IPS-11a (cell line): ENCODE results near the gene PACSIN1.

Experiments used
- H3K4me3 ChIP-seq: one replicate; pipeline ENCODE4 v1.5.1; 2013; ENCODE audit warnings: low read depth, low read length, control low read depth

PACSIN1 gene

DNA sequence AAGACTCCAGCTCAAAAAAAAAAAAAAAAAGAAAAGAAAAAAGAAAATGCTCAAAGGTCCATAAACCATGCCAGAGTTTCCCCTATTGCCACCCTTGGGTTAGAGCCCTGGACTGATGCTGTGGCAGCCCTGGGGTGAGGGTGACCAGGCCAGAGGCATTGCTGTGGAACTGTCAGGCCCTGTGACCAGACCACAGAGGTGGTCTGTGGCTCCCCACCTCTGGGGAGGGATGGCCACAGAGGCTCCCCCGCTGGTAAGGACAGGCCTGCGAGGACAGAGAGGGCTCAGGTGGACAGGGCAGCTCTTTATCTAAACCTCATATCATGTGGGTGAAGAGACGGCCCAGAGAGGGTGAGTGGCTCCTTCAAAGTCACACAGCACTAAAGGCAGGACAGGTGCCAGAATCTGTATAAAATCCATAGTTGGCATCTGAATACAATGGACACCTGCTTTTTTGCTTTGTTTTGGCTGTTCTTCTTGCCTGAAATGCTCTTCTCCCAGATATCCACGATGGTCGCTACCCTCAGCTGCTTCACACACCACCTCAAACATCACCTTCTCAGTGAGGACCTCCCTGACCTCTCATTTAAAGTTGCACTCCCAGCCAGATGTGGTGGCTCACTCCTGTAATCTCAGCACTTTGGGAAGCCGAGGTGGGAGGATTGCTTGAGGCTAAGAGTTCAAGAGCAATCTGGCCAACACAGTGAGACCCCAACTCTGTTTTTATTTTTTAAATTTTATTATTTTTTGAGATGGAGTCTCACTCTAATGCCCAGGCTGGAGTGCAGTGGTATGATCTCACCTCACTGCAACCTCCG is 112.8 kb downstream of the PACSIN1 start:
- H3K4me3 ChIP-seq: no peak overlapping the region

GRCh38 chr6:34580707-34581560 is 115.1 kb downstream of the PACSIN1 start:
- H3K4me3 ChIP-seq: no peak overlapping the region

- H3K4me3 ChIP-seq: no peak overlapping the region
Observed at GRCh38 chr6:34581561-34581920, 115.7 kb downstream of the PACSIN1 start.

DNA sequence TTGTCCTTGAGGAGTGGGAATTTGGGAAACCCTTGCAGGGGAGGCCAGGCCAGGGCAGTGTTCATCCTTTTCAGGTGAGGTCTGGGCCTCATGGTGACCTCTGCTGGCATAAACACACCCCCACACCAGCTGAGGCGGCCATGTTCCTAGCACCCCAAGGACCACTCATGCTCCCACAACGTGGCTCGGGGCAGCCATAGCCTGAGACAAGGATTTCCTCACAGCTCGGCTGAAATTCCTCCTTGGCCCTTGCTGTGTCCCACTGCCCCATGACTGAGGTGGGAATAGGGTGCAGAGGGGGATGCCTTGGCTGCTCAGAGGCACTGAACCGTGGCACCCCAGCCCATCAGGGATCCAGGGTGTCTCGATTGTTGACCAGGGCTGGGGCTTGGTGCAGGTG is 117.6 kb downstream of the PACSIN1 start:
- H3K4me3 ChIP-seq: no peak overlapping the region

GRCh38 chr6:34583861-34584604 is 118.2 kb downstream of the PACSIN1 start:
- H3K4me3 ChIP-seq: no peak overlapping the region

DNA sequence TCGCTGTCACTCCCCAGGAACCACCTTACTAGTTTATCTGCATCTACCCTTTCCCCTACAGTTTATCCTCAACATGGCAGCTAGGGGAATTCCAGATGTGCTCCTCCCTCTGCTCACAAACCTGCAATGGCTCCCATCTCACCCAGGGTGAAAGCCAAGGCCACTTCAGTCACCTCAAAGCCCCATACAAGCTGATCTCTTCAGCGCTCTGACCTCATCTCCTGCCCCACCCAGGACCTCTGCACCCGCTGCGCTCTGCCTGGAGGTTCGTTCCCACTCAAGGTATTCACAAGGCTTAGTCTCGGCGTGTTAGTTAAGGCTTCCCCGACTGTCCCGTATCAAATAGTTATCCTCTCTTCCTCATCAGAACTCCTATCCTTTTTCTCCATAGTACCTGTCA is 118.8 kb downstream of the PACSIN1 start:
- H3K4me3 ChIP-seq: no peak overlapping the region
